HEK293 (cell line): ENCODE data around the gene SLC22A3.

ENCODE experiments used
- CTCF ChIA-PET: fragments of 350-600 bp; formaldehyde crosslinking; extraction: SDS; loops from one replicate; lab custom pipeline; 2021; ENCODE audit warnings: antibody characterized with exemption; lab: Yijun Ruan, JAX
- POLR2A ChIA-PET: fragments of 300-600 bp; formaldehyde crosslinking; extraction: SDS; loops from one replicate; lab custom pipeline; 2020; ENCODE audit warnings: antibody characterized with exemption, inconsistent platforms; lab: Yijun Ruan, JAX
- H3K27ac ChIP-seq: fragments of 200-500 bp; sonication (Bioruptor generic); 2 replicates; pipeline ENCODE4 v1.5.1; 2014; ENCODE audit warnings: low read depth, low read length, control low read depth, inconsistent platforms; ENCODE audit errors: extremely low read depth
- H3K36me3 ChIP-seq, 2 experiments: fragments of 200-500 bp in 1 of 2; sonication (Bioruptor generic) in 1 of 2; 1 replicate in 1 of 2; 2 replicates in 1 of 2; pipeline ENCODE4 v1.5.1; 2014 to 2017; ENCODE audit warnings: inconsistent platforms in 2 of 2, low read length in 2 of 2; ENCODE audit not compliant: control insufficient read depth in 2 of 2, insufficient read depth in 1 of 2
- H3K4me1 ChIP-seq: fragments of 200-500 bp; sonication (Bioruptor generic); 2 replicates; pipeline ENCODE4 v1.5.1; 2014; ENCODE audit warnings: mild to moderate bottlenecking, low read length, inconsistent platforms; ENCODE audit not compliant: control insufficient read depth, insufficient read depth
- H3K4me3 ChIP-seq: 2 replicates; pipeline ENCODE4 v1.5.1; 2011; ENCODE audit warnings: low read depth, mild to moderate bottlenecking, control low read depth, low read length, moderate library complexity
- H3K9me3 ChIP-seq: fragments of 200-500 bp; sonication (Bioruptor generic); 2 replicates; pipeline ENCODE4 v1.5.1; 2014; ENCODE audit warnings: low read depth, low read length, inconsistent platforms; ENCODE audit not compliant: control insufficient read depth, insufficient read depth
- BCL11A ChIP-seq: fragments of 450-650 bp; formaldehyde crosslinking; IDR thresholded peaks from 2 replicates; pipeline ENCODE4 v1.5.1; 2016; ENCODE audit warnings: low read depth, missing biosample characterization, missing genetic modification characterization
- GLI2 ChIP-seq: fragments of 450-650 bp; formaldehyde crosslinking; IDR thresholded peaks from 2 replicates; pipeline ENCODE4; 2017; ENCODE audit warnings: missing biosample characterization, missing genetic modification characterization, low read depth, borderline replicate concordance
- GLIS2 ChIP-seq: fragments of 450-650 bp; formaldehyde crosslinking; IDR thresholded peaks from 2 replicates; pipeline ENCODE4 v1.5.1; 2016; ENCODE audit warnings: missing biosample characterization, missing genetic modification characterization
- KLF17 ChIP-seq: fragments of 450-650 bp; formaldehyde crosslinking; IDR thresholded peaks from 2 replicates; pipeline ENCODE4 v1.5.1; 2016; ENCODE audit warnings: missing biosample characterization, missing genetic modification characterization
- MYNN ChIP-seq: fragments of 450-650 bp; formaldehyde crosslinking; IDR thresholded peaks from 2 replicates; pipeline ENCODE4 v1.5.1; 2016; ENCODE audit warnings: missing biosample characterization, missing genetic modification characterization, borderline replicate concordance
- PBX3 ChIP-seq: sonication (generic); formaldehyde crosslinking; IDR thresholded peaks from 2 replicates; pipeline ENCODE4 v1.8.1; 2022; ENCODE audit warnings: mild to moderate bottlenecking, moderate library complexity, missing genetic modification reagents
- PRDM4 ChIP-seq: fragments of 450-650 bp; formaldehyde crosslinking; IDR thresholded peaks from 2 replicates; pipeline ENCODE4 v1.5.1; 2017; ENCODE audit warnings: missing biosample characterization, missing genetic modification characterization
- SCRT2 ChIP-seq: fragments of 450-650 bp; formaldehyde crosslinking; IDR thresholded peaks from 2 replicates; pipeline ENCODE4 v1.5.1; 2016; ENCODE audit warnings: missing biosample characterization, missing genetic modification characterization
- SETDB1 ChIP-seq: IDR thresholded peaks from one replicate; pipeline ENCODE4 v1.6.1; 2017; ENCODE audit warnings: mild to moderate bottlenecking, low read length, moderate library complexity, mixed read lengths; ENCODE audit not compliant: insufficient read length
- SP3 ChIP-seq: fragments of 450-650 bp; formaldehyde crosslinking; IDR thresholded peaks from 2 replicates; pipeline ENCODE4 v1.5.1; 2016; ENCODE audit warnings: missing biosample characterization, missing genetic modification characterization
- TRIM28 ChIP-seq: IDR thresholded peaks from 2 replicates; pipeline ENCODE4 v1.6.1; 2011; ENCODE audit warnings: low read length, control low read depth, borderline replicate concordance
- ZNF121 ChIP-seq: fragments of 450-650 bp; formaldehyde crosslinking; IDR thresholded peaks from 2 replicates; pipeline ENCODE4 v1.5.1; 2016; ENCODE audit warnings: missing biosample characterization, missing genetic modification characterization
- ZNF132 ChIP-seq: fragments of 450-650 bp; formaldehyde crosslinking; IDR thresholded peaks from 2 replicates; pipeline ENCODE4 v1.5.1; 2017; ENCODE audit warnings: missing biosample characterization, missing genetic modification characterization, borderline replicate concordance
- ZNF138 ChIP-seq: fragments of 450-650 bp; formaldehyde crosslinking; IDR thresholded peaks from 2 replicates; pipeline ENCODE4 v1.5.1; 2016; ENCODE audit warnings: missing biosample characterization, missing genetic modification characterization, borderline replicate concordance
- ZNF140 ChIP-seq: fragments of 450-650 bp; formaldehyde crosslinking; IDR thresholded peaks from 2 replicates; pipeline ENCODE4 v1.5.1; 2016; ENCODE audit warnings: missing biosample characterization, missing genetic modification characterization
- ZNF157 ChIP-seq: fragments of 450-650 bp; formaldehyde crosslinking; IDR thresholded peaks from 2 replicates; pipeline ENCODE4 v1.5.1; 2016; ENCODE audit warnings: missing biosample characterization, missing genetic modification characterization
- ZNF184 ChIP-seq: fragments of 450-650 bp; IDR thresholded peaks from 2 replicates; pipeline ENCODE4 v1.5.1; 2018; ENCODE audit warnings: missing biosample characterization, mild to moderate bottlenecking, missing genetic modification characterization
- ZNF19 ChIP-seq: fragments of 450-650 bp; formaldehyde crosslinking; IDR thresholded peaks from 2 replicates; pipeline ENCODE4; 2016; ENCODE audit warnings: missing biosample characterization, missing genetic modification characterization, low read depth
- ZNF214 ChIP-seq: fragments of 450-650 bp; formaldehyde crosslinking; IDR thresholded peaks from 2 replicates; pipeline ENCODE4 v1.5.1; 2017; ENCODE audit warnings: missing biosample characterization, mild to moderate bottlenecking, missing genetic modification characterization, borderline replicate concordance
- ZNF239 ChIP-seq: fragments of 450-650 bp; formaldehyde crosslinking; IDR thresholded peaks from 2 replicates; pipeline ENCODE4 v1.5.1; 2016; ENCODE audit warnings: missing biosample characterization, missing genetic modification characterization
- ZNF292 ChIP-seq: fragments of 450-650 bp; formaldehyde crosslinking; IDR thresholded peaks from 2 replicates; pipeline ENCODE4 v1.5.1; 2016; ENCODE audit warnings: low read depth, missing biosample characterization, missing genetic modification characterization, borderline replicate concordance
- ZNF354C ChIP-seq: fragments of 450-650 bp; formaldehyde crosslinking; IDR thresholded peaks from 2 replicates; pipeline ENCODE4 v1.5.1; 2016; ENCODE audit warnings: missing biosample characterization, missing genetic modification characterization, low read depth, borderline replicate concordance
- ZNF37A ChIP-seq: fragments of 450-650 bp; IDR thresholded peaks from 2 replicates; pipeline ENCODE4 v1.5.1; 2018; ENCODE audit warnings: missing biosample characterization, missing genetic modification characterization
- ZNF473 ChIP-seq: fragments of 450-650 bp; formaldehyde crosslinking; IDR thresholded peaks from 2 replicates; pipeline ENCODE4 v1.5.1; 2017; ENCODE audit warnings: missing biosample characterization, missing genetic modification characterization
- ZNF488 ChIP-seq: fragments of 450-650 bp; formaldehyde crosslinking; IDR thresholded peaks from 2 replicates; pipeline ENCODE4 v1.5.1; 2016; ENCODE audit warnings: missing biosample characterization, missing genetic modification characterization
- ZNF510 ChIP-seq: fragments of 450-650 bp; formaldehyde crosslinking; IDR thresholded peaks from 2 replicates; pipeline ENCODE4 v1.5.1; 2018; ENCODE audit warnings: mild to moderate bottlenecking, missing genetic modification characterization, missing biosample characterization; ENCODE audit not compliant: insufficient replicate concordance
- ZNF530 ChIP-seq: fragments of 450-650 bp; formaldehyde crosslinking; IDR thresholded peaks from 2 replicates; pipeline ENCODE4 v1.5.1; 2016; ENCODE audit warnings: low read depth, missing biosample characterization, missing genetic modification characterization
- ZNF626 ChIP-seq: fragments of 450-650 bp; sonication (Bioruptor Pico); formaldehyde crosslinking; IDR thresholded peaks from 2 replicates; pipeline ENCODE4 v1.5.1; 2018; ENCODE audit warnings: missing biosample characterization, missing genetic modification characterization, inconsistent platforms
- ZSCAN4 ChIP-seq: fragments of 450-650 bp; formaldehyde crosslinking; IDR thresholded peaks from 2 replicates; pipeline ENCODE4 v1.5.1; 2017; ENCODE audit warnings: missing biosample characterization, missing genetic modification characterization
- ZSCAN5A ChIP-seq: fragments of 450-650 bp; formaldehyde crosslinking; IDR thresholded peaks from 2 replicates; pipeline ENCODE4 v1.5.1; 2016; ENCODE audit warnings: missing biosample characterization, missing genetic modification characterization

SLC22A3 gene

GRCh38 chr6:160376445-160376844 lies 28.3 kb downstream of the SLC22A3 start:
- no peaks in the 10 kb centered on the region for H3K4me1 ChIP-seq
- no peaks in the 10 kb centered on the region for H3K9me3 ChIP-seq
- no peak for TF ChIP-seq ZNF292 (tag by site-specific recombination)
- TF ChIP-seq TRIM28: no peak
- no peak for TF ChIP-seq ZNF37A
- TF ChIP-seq ZNF626 (tag by site-specific recombination): no peak
- no peak for TF ChIP-seq BCL11A (tag by site-specific recombination)
- no peak for TF ChIP-seq KLF17
- no peak overlapping the region for H3K4me3 ChIP-seq
- ChIA-PET CTCF (no interaction called here), POLR2A (no interaction called here)
- H3K36me3 ChIP-seq: no peaks in the 10 kb centered on the region
- H3K27ac ChIP-seq: no peak overlapping the region

GRCh38 chr6:160378218-160378617 lies 30.0 kb downstream of the SLC22A3 start:
- POLR2A ChIA-PET: no interaction called here
- CTCF ChIA-PET: interaction anchor here (0.5 kb wide), 1 partner anchor 1687 kb away, joined by 3 read pairs; no protein-coding TSS in a partner anchor

GRCh38 chr6:160378882-160379281 lies 30.7 kb downstream of the SLC22A3 start:
- H3K36me3 ChIP-seq: no peaks in the 10 kb centered on the region
- H3K9me3 ChIP-seq: no peaks in the 10 kb centered on the region
- no peaks in the 10 kb centered on the region for H3K4me1 ChIP-seq
- H3K4me3 ChIP-seq: no peak overlapping the region
- no peak overlapping the region for H3K27ac ChIP-seq
- CTCF ChIA-PET: no interaction called here
- POLR2A ChIA-PET: no interaction called here
- TF ChIP-seq ZNF473 (tag by site-specific recombination) (no peak), ZNF214 (tag by site-specific recombination) (no peak), SP3 (tag by site-specific recombination) (no peak), ZSCAN4 (tag by site-specific recombination) (no peak), ZNF132 (tag by site-specific recombination) (no peak), ZSCAN5A (tag by site-specific recombination) (no peak), ZNF488 (tag by site-specific recombination) (no peak)

More at GRCh38 chr6:160378218-160378617, 30.0 kb downstream of the SLC22A3 start:
- no peak for TF ChIP-seq ZNF157 (tag by site-specific recombination)
- TF ChIP-seq ZNF121 (tag by site-specific recombination): no peak
- TF ChIP-seq GLIS2: no peak
- no peak for TF ChIP-seq SCRT2
- TF ChIP-seq ZNF140 (tag by site-specific recombination): no peak
- TF ChIP-seq ZNF184 (tag by site-specific recombination): no peak
- no peak for TF ChIP-seq SETDB1
- TF ChIP-seq PBX3 (CRISPR knock-in tag): no peak
- TF ChIP-seq ZNF626 (tag by site-specific recombination): no peak
- no peak for TF ChIP-seq ZNF19 (tag by site-specific recombination)
- TF ChIP-seq GLI2 (tag by site-specific recombination): no peak
- TF ChIP-seq ZNF530 (tag by site-specific recombination): no peak
- TF ChIP-seq ZNF138 (tag by site-specific recombination): no peak
- no peak for TF ChIP-seq MYNN (tag by site-specific recombination)
- TF ChIP-seq ZNF239 (tag by site-specific recombination): no peak
- no peak for TF ChIP-seq ZNF510 (tag by site-specific recombination)
- TF ChIP-seq PRDM4: no peak
- TF ChIP-seq ZNF354C (tag by site-specific recombination): no peak
- Histone ChIP-seq H3K27ac (no peak overlapping the region), H3K9me3 (no peaks in the 10 kb centered on the region), H3K36me3 (no peaks in the 10 kb centered on the region), H3K4me3 (no peak overlapping the region), H3K4me1 (no peaks in the 10 kb centered on the region)
